Measurements from ENCODE around the gene LRFN5.
"Not testable (repeated sequence)": the region's sequence is repeated elsewhere in the genome, so short reads cannot be mapped to it uniquely, and the experiment has no call there.

DNA sequence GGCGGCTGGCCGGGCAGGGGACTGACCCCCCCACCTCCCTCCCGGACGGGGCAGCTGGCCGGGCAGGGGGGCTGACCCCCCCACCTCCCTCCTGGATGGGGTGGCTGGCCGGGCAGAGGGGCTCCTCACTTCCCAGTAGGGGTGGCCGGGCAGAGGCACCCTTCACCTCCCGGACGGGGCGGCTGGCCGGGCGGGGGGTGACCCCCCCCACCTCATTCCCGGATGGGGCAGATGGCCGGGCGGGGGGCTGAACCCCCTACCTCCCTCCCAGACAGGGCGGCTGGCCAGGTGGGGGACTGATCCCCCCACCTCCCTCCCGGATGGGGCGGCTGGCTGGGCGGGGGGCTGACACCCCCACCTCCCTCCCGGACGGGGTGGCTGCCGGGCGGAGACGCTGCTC lies 66.9 kb downstream of the LRFN5 start:
- TF ChIP-seq CTCF (conservative IDR thresholded peaks at IDR 0.05; ENCODE audit: low read length); EZH2phosphoT487 (IDR thresholded peaks at IDR 0.05; ENCODE audit: borderline replicate concordance): not testable (repeated sequence)

Data from Loucy (cell line).